Stimulated activated CD8-positive, alpha-beta memory T cell treated with anti-CD3 and anti-CD28 coated beads, Interleukin-4, amount 100 ng/mL, for 48 hours (primary cell): ENCODE results near the gene PTGES.
"Not testable (repeated sequence)": the region's sequence is repeated elsewhere in the genome, so short reads cannot be mapped to it uniquely, and the experiment has no call there.

Source experiments
- DNase-seq: peaks from one replicate; pipeline ENCODE4 v3.0.0-alpha.2; 2020

PTGES gene

GRCh38 chr9:129769669-129770068, 16.8 kb upstream of the PTGES start:
- no peak for DNase-seq

GRCh38 chr9:129768486-129768885, 15.6 kb upstream of the PTGES start:
- no peak for DNase-seq

- DNase-seq: no peak
Measured at GRCh38 chr9:129765764-129766317, 13.0 kb upstream of the PTGES start.

GRCh38 chr9:129762985-129763926, 10.4 kb upstream of the PTGES start:
- DNase-seq: no peak

GRCh38 chr9:129762370-129762984, 9.6 kb upstream of the PTGES start:
- DNase-seq: not testable (repeated sequence)

- DNase-seq: no peak
Measured at GRCh38 chr9:129761901-129762369, 9.1 kb upstream of the PTGES start.

- no peak for DNase-seq
Measured at GRCh38 chr9:129761293-129761900, 8.6 kb upstream of the PTGES start.

- not testable (repeated sequence) for DNase-seq
Measured at GRCh38 chr9:129760784-129761183, 7.9 kb upstream of the PTGES start.

- no peak for DNase-seq
Measured at GRCh38 chr9:129759804-129760502, 7.1 kb upstream of the PTGES start.

- DNase-seq: no peak
Measured at GRCh38 chr9:129759319-129759718, 6.5 kb upstream of the PTGES start.

GRCh38 chr9:129757045-129757444, 4.2 kb upstream of the PTGES start:
- DNase-seq: no peak

- DNase-seq: no peak
Measured at GRCh38 chr9:129756191-129756590, 3.3 kb upstream of the PTGES start.

GRCh38 chr9:129755151-129755550, 2.3 kb upstream of the PTGES start:
- DNase-seq: no peak

GRCh38 chr9:129751841-129752801, 721 bp downstream of the PTGES start:
- no peak for DNase-seq

- DNase-seq: no peak
Measured at GRCh38 chr9:129750013-129750638, 2.7 kb downstream of the PTGES start.

GRCh38 chr9:129749575-129749974, 3.3 kb downstream of the PTGES start:
- no peak for DNase-seq

GRCh38 chr9:129749052-129749451, 3.8 kb downstream of the PTGES start:
- DNase-seq: not testable (repeated sequence)

GRCh38 chr9:129748249-129748648, 4.6 kb downstream of the PTGES start:
- DNase-seq: no peak

- no peak for DNase-seq
Measured at GRCh38 chr9:129746092-129746777, 6.6 kb downstream of the PTGES start.

- DNase-seq: no peak
Measured at GRCh38 chr9:129745200-129745599, 7.6 kb downstream of the PTGES start.
